Right kidney (tissue), 9 donors: ENCODE measurements around the gene CFAP47.
A peak's percentile ranks its signal among the peaks of the same experiment; 100 is the strongest.
"Not testable (repeated sequence)": the region's sequence is repeated elsewhere in the genome, so short reads cannot be mapped to it uniquely, and the experiment has no call there.

Source experiments
- DNase-seq: peaks from one replicate; pipeline ENCODE4 v3.0.0-alpha.2; 2016
- long read RNA-seq, 8 donors: transcript quantifications; one replicate each; lab custom pipeline, GENCODE V29; 2026

The CFAP47 gene
- long read RNA-seq, donor 1, result 0 reads
- long read RNA-seq, donor 2, result 0 reads
- long read RNA-seq, donor 3, result 0 reads
- long read RNA-seq, donor 4, result 0 reads
- long read RNA-seq, donor 5, result 0 reads
- long read RNA-seq, donor 6, result 0 reads
- long read RNA-seq, donor 7, result 0 reads
- long read RNA-seq, donor 8, result 0 reads

- peak; percentile 30 for DNase-seq
These were observed at the start of gene CFAP47 for GRCh38 chrX:35919536-35920309. Gene CFAP47, plus strand, starts transcription at chrX:35919734. Its CDS starts 66 bp downstream, at chrX:35919800.

GRCh38 chrX:35880601-35881000 lies 38.9 kb upstream of the CFAP47 start:
- no peak for DNase-seq

- no peak for DNase-seq
These were observed 33.4 kb upstream of the CFAP47 start for GRCh38 chrX:35886135-35886534.

GRCh38 chrX:35890699-35891098 lies 28.8 kb upstream of the CFAP47 start:
- peak; percentile 1 for DNase-seq

- not testable (repeated sequence) for DNase-seq
These were observed 67.3 kb downstream of the CFAP47 start for GRCh38 chrX:35986816-35987215.

GRCh38 chrX:36007207-36007606 lies 87.7 kb downstream of the CFAP47 start:
- DNase-seq, result no peak

- DNase-seq, result no peak
These were observed 99.6 kb downstream of the CFAP47 start for GRCh38 chrX:36019125-36019524.

- DNase-seq, result no peak
These were observed 116.0 kb downstream of the CFAP47 start for GRCh38 chrX:36035550-36035949.

GRCh38 chrX:36062778-36063177 lies 143.2 kb downstream of the CFAP47 start:
- no peak for DNase-seq

GRCh38 chrX:36071061-36071460 lies 151.5 kb downstream of the CFAP47 start:
- no peak for DNase-seq

- not testable (repeated sequence) for DNase-seq
These were observed 155.5 kb downstream of the CFAP47 start for GRCh38 chrX:36075009-36075408.

GRCh38 chrX:36083256-36083655 lies 163.7 kb downstream of the CFAP47 start:
- DNase-seq, result no peak

GRCh38 chrX:36087366-36087765 lies 167.8 kb downstream of the CFAP47 start:
- DNase-seq, result no peak

- DNase-seq, result not testable (repeated sequence)
These were observed 169.4 kb downstream of the CFAP47 start for GRCh38 chrX:36088939-36089338.

- DNase-seq, result no peak
These were observed 182.9 kb downstream of the CFAP47 start for GRCh38 chrX:36102425-36102824.

GRCh38 chrX:36116222-36116621 lies 196.7 kb downstream of the CFAP47 start:
- DNase-seq, result no peak

- no peak for DNase-seq
These were observed 239.7 kb downstream of the CFAP47 start for GRCh38 chrX:36159254-36159653.

- no peak for DNase-seq
These were observed 240.5 kb downstream of the CFAP47 start for GRCh38 chrX:36160081-36160480.

GRCh38 chrX:36198575-36198974 lies 279.0 kb downstream of the CFAP47 start:
- DNase-seq, result no peak

- DNase-seq, result no peak
These were observed 280.4 kb downstream of the CFAP47 start for GRCh38 chrX:36199928-36200327.

GRCh38 chrX:36214924-36215323 lies 295.4 kb downstream of the CFAP47 start:
- no peak for DNase-seq

GRCh38 chrX:36218801-36219200 lies 299.3 kb downstream of the CFAP47 start:
- no peak for DNase-seq

- DNase-seq, result not testable (repeated sequence)
These were observed 315.4 kb downstream of the CFAP47 start for GRCh38 chrX:36234840-36235528.
